ACHN (cell line): Measurements from ENCODE around the gene TEPSIN.

Experiments used
- DNase-seq: peaks from one replicate; pipeline ENCODE4 v3.0.0-alpha.2; 2015
- in situ Hi-C: cut with HindIII; loops from 2 replicates; pipeline ENCODE4 v1.10.0; 2017; ENCODE audit warnings: low sequenced_read_pairs, low pct_ligation_motif_present, low pct_unique_long_range_greater_than_20kb

TEPSIN gene

DNA sequence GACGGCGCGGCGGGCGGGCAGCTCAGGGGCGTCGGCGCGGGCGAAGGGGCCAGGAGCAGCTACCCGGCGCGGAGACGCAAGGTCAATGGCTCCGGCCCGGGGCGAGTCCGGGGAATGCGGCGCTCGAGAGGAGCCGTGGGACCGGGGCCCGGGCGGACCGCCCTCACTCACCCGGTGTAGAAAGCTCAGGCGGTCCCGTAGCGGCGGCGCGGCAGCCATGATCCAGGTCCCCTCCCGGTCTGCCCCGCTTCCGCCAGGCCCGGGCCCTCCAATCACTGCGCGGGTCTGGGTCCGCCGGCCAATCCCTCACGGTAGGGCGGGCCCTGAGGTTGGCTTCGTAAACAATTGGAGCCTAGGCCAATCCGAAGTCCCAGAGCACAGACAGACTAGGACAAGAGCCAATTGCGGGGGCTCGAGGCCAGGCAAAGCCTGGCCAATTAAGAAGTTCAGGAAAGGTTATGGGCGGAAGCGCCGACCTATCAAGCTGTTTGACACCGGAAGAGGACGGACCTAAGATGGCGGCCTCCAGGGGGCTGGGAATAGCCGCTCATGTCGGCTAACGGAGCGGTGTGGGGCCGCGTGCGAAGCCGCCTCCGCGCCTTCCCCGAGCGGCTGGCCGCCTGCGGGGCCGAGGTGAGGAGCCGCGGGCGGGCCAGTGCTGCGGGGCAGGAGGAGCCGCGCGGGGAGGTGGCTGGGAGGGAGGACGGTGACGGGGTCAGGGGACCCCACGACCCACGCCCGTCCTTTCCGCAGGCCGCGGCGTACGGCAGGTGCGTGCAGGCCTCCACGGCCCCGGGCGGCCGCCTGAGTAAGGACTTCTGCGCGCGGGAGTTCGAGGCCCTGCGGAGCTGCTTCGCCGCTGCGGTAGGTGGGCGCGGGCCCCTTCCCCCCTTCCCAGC lies at the start of gene TEPSIN, which contains the start of gene NDUFAF8:
TSS of gene TEPSIN (minus strand) at position 241 of the 899 bp plus-strand sequence. CDS start at position 219, 22 bp downstream.
TSS of gene NDUFAF8 (plus strand) at position 504 of the 899 bp plus-strand sequence. CDS start at position 550, 46 bp downstream.
- DNase-seq: peak; percentile 100
- in situ Hi-C loops: no loop called here

- no peak for DNase-seq
- in situ Hi-C loops: no loop called here
Observed at GRCh38 chr17:81287741-81288430, 49.0 kb upstream of the TEPSIN start.

DNA sequence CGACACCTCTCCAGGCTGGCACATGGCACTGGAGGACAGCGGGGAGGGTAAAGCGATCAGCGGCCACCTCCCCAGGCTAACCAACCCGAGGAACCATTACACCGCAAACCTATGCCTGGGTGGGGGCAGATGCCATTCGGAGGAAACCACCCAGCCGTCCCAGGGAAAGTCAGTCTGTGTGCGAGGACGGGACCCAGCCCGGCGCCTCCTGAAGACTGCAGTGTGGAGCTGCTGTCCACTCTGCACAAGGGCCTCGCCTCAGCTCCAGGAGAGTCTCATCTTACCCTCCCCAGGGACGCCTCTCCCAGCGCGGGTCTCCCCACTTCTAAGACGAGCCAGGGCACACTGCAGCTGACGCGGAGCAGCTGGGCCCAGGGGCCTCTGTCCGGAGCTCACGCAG lies 48.3 kb upstream of the TEPSIN start:
- DNase-seq: no peak
- in situ Hi-C loops: no loop called here

DNA sequence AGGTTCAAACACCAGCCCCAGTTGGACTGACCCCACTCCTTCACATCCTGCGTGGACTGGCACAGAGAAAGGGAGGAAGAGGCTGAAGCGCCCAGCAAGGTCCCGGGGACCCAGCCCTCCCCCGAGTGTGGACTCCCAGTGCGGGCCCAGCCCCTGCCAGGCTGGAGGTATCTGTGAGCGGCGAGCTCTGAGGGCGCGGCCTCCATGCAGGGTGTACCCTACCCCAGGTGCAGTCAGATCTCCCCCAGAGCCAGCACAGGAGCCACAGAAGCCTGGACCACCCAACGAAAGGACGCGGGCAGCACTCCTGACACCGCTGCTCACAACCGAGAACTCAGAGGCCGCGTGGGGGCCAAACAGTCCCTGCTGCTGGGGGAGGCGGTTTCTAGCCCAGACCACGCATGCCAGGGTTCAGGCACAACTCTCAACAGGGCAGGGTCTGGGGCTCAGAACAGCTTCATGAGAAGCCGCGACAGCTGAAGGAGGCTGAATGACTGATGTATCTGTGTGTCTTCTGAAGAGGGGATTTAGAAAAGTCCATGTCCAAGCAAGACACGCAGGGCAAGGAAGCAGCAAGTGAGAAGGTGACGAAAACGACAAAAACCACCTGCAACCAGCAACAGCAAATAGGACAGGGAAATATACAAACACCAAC lies 47.8 kb upstream of the TEPSIN start:
- DNase-seq: no peak
- in situ Hi-C loops: no loop called here

- no peak for DNase-seq
Observed at GRCh38 chr17:81285894-81286293, 47.0 kb upstream of the TEPSIN start.

DNA sequence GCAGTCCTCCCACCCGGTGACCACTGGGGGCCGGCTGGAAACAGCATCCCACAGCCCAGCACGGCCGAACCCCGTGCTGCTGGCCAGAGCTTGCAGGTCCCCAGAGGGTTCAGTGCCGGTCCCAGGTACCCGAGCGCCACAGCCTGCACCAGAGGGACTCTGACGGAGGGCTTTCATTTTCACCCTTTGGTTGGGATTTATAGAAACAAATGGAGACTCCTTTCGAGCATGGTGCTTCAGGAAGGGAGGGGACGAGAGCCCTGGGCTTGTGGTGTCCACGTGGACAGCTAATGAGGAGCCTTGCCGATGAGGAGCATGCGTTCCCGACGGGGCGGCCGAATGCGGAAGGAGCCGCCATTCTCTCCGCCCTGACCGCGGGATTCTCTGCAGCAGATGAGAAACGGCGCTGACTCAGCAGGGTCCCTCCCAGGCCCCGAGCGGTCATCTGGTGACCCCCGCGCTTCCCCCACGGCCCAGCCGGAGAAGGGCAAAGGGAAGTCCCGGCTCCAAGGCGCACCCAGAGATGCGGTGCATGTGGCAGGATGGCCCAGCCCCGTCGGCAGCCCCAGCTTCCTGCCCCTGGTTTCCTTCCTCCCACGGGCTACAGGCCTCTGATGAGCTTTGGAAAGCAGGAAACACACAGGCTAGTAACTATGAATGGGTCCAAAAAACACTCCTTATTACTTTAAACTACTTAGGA lies 46.5 kb upstream of the TEPSIN start:
- DNase-seq: no peak
- in situ Hi-C loops: no loop called here

More at GRCh38 chr17:81285894-81286293, 47.0 kb upstream of the TEPSIN start:
- in situ Hi-C loops: no loop called here

DNA sequence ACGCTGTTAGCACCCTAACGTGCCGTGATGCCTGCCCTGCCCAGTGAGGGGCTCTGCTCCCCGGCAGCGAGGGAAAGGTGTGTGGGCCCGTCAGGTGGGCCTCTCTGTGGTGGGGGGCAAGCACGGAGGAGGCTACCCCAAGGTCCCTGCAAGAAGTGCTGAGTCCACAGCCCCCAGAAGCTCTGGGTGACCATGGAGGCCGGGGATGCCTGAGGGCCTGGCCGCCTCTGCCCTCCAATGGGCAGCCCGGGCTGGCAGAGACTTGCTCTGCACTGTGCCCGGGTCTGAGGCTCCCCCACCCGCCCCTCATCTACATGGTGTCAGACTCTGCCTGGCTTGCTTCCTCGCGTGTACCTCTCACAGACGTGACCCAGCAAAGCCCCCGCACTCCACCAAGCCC lies 44.0 kb upstream of the TEPSIN start:
- no peak for DNase-seq
- in situ Hi-C loops: no loop called here

DNA sequence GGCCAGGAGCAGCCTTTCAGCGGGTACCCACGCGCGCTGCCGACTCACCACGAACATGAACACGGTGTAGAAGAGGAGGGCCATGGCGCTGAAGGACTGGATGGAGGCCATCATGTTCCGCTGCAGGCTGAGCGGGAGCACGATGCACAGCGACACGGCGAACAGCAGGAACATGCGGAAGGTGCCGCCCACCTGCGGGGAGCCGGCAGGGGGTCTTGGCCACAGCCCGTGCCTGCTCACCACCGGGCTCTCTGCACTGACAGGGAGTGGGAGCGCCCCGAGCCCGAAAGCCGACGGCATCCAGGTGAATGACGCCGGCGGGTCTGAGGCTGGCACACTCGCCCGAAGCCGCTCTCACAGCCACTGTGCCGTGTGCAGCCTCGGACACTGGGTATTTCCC lies 43.3 kb upstream of the TEPSIN start:
- in situ Hi-C loops: no loop called here
- DNase-seq: no peak

- no peak for DNase-seq
- in situ Hi-C loops: no loop called here
Observed at GRCh38 chr17:81280571-81280970, 41.7 kb upstream of the TEPSIN start.

DNA sequence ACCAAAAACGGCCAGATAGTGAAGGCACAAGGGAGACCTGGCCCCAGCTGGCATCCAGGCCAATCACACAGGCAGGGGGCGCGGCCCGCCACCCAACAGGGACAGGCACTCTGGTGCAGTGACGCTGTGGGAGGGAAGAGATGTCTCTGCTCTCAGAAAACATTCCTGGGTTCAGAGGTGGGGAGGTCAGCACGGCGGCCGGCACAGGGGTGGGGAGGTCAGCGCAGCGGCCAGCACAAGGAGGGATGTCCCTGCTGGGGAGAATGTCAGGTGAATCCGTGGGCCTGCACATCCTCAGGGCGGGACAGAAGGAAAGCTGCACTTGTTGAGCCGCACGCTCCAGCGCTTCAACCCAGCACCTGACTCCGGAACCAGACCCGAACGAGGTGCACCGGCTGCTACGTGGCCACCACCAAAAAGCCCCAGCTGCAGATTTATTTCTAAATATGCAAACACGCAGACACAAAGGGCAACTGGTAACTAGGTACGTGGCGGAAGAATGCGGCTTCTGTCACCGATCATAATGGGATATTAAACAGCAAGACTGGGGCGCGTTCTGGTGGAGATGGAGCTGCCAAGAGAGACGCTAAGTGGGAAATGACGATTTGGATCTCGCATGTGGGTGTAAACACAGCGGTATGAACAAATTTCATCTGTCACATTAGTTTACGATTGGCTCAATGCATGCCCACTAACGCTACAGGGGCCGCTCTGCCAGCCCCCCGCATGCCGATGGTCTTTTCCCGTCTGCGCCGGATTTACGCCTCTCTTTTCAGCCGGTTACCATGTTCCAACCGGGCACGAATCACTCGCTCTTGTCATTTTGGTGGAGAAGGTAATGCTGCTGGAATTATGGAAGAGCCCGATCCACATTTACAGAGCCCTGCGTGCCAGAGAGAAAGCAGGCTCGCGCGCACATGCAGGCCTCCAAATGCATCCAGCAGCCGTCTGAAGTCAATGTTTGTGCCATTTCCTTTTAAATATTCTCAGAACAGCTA lies 40.7 kb upstream of the TEPSIN start:
- in situ Hi-C loops: no loop called here
- no peak for DNase-seq

DNA sequence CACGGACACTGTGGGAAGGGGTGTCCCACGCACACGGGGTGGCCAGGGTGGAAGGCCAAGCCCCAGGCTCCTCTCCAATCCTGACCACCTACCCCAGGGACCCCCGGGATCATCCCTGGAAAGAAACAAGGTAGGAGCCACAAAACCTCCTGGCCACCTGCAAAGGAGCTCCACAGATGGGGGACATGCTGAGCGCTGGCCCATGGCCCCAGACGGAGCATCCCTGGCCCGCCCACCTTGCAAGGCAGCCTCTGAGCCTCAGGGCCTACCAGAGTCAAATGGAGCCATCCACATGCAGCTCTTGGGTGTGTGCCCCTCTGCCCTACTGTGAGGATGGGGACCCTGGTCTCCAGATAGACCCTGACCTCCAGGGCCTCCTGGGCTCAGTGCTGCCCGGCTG lies 40.0 kb upstream of the TEPSIN start:
- in situ Hi-C loops: no loop called here
- DNase-seq: no peak

- in situ Hi-C loops: no loop called here
- no peak for DNase-seq
Observed at GRCh38 chr17:81277946-81278693, 39.3 kb upstream of the TEPSIN start.

- DNase-seq: no peak
- in situ Hi-C loops: no loop called here
Observed at GRCh38 chr17:81277421-81277820, 38.6 kb upstream of the TEPSIN start.

DNA sequence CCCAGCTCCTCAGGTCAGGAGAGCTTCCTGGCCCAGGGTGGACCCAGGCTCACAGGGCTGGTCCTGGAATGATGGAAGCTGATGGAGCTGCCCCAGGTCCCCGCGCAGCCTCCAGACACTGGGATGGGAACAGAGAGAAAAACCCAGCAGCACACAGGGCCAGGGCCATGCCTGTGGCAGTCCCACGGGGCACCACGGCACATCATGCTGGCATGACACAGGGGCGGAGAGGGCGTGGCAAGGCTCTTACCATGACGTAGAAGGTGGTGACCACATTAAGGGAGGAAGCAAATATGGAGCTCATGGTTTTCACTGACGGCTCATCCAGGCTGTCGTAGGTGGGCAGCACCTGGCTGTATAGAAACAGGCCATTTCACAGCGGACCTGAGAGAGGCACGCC lies 37.9 kb upstream of the TEPSIN start:
- in situ Hi-C loops: no loop called here
- DNase-seq: no peak

DNA sequence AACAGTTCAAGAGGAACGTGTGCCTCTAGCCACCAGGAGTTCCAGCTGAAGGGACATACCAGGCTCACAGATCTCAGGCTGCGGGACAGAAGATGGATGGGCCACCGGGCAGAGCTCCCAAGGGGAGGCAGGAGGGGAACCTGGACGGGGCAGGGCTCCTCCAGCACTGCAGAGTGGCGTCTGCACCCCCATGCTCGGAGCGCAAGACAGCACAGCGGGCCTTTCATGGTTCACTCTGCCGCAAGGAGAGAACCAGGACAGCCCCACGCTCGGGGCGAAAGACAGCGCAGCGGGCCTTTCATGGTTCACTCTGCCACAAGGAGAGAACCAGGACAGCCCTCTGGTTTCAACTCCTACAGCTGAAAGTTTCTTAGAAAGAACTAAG lies 35.6 kb upstream of the TEPSIN start:
- in situ Hi-C loops: no loop called here
- DNase-seq: no peak

DNA sequence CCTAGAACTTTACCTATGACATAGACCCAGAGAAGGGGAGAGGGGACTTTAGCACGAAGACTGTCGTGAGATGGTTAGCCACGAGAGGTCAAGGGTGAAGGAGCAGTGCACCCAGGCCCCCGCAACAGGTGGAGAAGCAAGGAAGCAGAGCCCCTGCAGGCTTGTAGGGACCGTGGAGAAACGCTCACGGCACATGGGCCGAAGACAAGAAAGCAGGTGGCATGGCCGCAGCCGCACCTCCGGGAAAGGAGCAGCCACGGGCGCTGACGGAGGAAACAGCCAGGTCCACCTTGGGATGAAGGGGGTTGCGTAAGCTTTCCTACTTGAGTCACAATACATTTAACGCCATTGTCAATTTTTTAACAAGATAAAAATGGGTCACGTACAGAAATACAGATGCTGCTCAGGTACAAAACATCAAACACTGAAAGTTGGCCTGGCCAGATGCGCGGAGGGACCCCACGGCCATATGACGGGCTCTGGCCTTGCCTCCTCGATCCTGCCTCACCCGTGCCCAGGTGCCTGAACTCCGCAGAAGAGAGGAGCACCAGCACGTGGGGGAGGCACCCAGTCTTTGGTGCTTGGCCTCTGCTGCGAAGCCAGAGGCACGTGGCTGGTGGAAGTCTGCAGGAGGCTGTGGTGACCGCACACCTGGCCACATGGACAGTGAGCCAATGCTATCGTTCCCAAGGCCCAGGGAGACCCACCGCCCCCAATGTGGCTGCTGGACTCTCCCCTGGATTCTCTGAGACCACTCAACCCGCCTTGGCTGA lies 35.0 kb upstream of the TEPSIN start:
- in situ Hi-C loops: no loop called here
- no peak for DNase-seq
